ENCODE results near the gene CHD6.

The CHD6 gene

DNA sequence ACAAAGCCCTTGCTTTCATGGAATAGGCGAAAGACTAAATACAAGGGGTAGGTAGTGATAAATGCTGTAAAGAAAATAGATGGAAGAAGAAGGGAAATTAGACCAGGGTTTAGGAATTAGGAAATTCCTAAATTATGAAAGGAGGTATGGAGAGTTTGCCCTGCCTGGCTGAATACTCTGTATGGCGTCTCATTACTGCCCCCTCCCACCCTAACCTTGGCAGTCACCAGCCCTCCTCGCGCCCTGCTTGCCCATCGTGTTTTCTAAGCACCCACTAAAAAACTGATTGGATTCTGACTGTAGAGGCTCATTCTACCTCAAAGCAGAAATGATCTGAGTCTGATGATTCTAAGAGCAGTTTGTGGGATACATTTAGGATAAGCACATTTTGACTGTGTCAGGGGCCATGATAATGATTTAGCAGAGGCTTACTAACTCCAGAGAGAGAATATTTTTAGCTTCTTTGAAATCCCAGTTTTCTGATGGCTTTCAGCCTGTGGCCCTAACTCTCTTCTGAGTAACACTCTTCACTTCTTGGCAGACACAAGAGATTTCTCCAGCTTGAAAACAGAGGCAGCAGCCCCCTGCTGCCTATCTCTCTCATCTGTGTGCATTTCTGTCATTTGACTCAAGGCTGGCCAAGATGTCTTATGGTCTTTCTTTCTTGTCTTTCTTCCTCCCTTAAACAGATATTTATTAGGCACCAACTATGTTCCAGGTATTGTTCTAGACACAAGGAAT, 1.4 kb upstream of the CHD6 start:
- no peak for DNase-seq

- DNase-seq, result no peak
These were observed 682 bp upstream of the CHD6 start for GRCh38 chr20:41618807-41619311.

DNA sequence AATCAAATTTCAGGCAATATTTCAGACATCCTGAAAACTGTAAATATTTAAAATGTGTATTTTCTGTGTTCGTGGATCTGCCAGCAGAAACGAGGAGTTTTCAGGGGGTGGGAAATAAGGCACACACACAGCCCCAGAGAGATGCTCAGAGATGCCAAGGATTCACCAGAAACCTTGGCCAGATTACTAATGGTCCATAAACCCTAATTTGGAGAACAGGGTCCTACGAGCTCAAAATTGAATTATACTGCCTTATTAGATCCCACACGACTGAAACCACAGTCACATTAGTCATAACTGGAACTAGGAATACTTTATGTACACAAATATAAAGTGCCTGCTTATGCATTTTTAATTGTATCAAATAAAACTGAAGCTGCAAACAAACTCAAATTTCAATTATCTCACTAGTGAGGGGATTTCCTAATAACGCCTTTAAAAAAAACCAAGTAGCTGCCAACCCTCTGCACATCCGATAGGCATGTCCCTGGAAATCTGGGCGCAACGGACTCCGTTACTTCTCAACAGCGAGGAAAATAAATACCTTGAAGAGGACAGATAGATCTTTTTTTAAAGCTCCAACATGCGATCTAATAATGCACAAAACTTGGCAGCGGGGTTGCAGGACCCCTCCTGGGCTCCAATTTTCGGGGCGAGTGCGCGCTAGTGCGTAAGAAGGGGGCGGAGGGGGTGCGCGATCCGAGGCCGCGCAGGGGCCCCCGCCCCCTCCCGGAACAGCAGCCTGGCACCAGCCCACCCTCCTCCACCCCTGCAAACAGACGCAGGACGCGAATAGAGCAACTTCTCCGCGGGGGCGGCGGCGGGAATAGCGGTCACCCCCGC, 897 bp downstream of the CHD6 start:
- DNase-seq, result peak; percentile 46

DNA sequence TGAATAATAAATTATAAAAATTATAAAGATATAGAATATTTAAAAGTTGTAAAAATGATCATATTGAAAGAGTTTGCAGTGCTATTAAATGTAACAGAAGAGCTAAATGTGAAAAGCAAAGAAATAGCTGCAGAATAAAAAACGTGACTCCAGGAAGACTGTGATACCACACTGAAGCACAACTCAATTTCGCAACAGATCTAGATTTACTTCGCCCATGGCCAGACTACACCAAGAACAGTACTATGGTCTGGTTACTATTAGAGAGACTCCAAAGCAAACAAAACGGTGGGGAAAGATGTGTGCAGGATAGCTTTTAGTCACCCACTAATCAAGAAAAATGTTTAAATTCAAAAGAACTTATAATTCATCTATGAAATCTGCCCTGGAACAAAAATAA, 1.9 kb downstream of the CHD6 start:
- no peak for DNase-seq

- DNase-seq, result no peak
These were observed 2.5 kb downstream of the CHD6 start for GRCh38 chr20:41615676-41616075.

GRCh38 chr20:41615110-41615509, 3.1 kb downstream of the CHD6 start:
- no peak for DNase-seq

- DNase-seq, result no peak
These were observed 4.9 kb downstream of the CHD6 start for GRCh38 chr20:41613321-41613720.

DNA sequence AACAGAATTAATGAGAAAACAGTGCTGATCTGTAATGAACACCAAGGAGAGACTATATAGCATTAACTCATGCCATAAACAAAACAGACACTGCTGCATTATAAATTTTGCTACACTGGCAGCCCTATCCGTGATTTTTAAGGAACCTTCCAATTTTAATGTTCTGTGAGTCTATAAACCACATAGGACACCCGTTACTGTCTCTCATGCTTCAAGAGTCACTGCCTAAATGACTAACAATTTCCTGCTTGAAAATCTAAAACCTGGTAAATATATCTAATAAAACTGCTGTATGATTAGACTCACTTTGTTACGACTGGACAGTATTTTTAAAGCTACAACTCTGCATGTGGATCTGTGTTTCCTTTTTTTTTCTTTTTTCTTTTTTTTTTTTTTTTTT, 8.7 kb downstream of the CHD6 start:
- no peak for DNase-seq

- no peak for DNase-seq
These were observed 9.6 kb downstream of the CHD6 start for GRCh38 chr20:41608606-41609005.

- DNase-seq, result no peak
These were observed 10.4 kb downstream of the CHD6 start for GRCh38 chr20:41607791-41608190.

- no peak for DNase-seq
These were observed 14.2 kb downstream of the CHD6 start for GRCh38 chr20:41604002-41604401.

GRCh38 chr20:41601742-41602141, 16.4 kb downstream of the CHD6 start:
- DNase-seq, result no peak

- no peak for DNase-seq
These were observed 17.1 kb downstream of the CHD6 start for GRCh38 chr20:41600926-41601631.

GRCh38 chr20:41599699-41600104, 18.5 kb downstream of the CHD6 start:
- DNase-seq, result no peak

GRCh38 chr20:41598719-41599118, 19.5 kb downstream of the CHD6 start:
- DNase-seq, result no peak

DNA sequence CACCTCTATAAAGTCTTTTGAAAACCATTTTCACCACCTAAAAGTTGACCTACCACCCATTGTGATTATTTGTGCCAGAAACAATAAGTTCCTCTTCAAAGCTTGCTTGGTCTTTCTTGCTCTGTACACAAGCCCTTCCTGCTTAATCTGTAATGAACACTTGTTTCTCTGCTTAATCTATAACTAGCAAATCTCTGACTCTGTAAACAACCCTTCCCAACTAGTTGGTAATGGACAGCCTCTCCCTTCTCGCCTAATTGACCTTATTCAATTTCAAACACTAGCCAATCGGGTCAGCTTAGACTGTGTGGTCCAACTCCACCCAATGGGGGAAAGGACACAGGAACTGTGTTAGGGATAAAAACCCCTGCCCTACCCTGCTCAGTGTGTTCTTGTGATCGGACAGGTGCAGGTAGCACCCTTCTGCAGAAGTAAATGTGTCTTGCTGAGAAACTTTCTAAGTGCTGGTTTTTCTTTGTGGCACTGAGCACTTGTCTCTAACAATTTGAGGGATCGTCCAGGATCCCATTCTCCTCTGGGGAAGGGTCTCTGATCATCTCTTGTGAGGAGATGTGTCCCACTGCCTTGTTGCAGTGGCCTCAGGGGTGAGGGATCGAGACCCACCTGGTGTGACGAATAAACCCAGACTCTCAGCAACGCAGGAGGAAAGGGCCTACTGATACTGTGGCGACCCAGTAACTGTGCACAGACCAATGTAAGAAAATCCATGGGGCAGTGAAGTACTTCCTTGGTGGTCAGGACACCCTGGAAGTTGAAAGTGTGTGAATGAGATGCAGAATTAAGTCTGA, 23.5 kb downstream of the CHD6 start:
- no peak for DNase-seq

DNA sequence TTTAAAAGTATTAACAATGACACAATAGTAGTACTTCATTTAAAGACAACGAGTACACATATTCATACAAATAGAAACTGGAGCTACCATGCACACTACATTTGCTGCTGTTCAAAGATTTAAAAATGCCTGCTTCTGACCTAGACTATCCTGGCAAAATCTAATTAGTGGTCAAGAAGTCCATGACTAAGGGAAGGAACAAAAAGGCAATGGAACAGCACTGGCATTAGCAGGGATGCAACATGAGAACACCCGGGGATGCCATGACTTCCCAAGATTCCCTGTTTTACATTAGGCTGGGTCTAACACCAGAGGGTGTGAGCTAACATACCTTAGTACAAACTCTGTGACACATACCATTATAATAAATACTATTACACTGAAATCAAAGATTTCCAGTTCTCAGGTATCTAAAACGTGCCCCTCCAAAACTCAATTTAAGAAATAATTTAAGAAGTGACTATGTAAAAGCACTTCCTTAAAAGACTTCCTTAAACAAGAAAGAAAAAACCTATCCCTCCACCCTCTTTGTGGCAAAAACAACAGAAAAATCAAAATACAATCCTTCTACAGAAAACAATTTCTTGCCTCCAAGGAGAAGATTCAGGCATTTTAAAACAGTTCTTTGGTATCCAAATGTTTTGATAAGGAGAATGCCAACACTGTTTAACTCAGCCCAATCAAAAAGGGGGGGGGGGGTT, 25.5 kb downstream of the CHD6 start:
- DNase-seq, result no peak

- no peak for DNase-seq
These were observed 30.2 kb downstream of the CHD6 start for GRCh38 chr20:41587956-41588355.

GRCh38 chr20:41587523-41587922, 30.7 kb downstream of the CHD6 start:
- DNase-seq, result no peak

GRCh38 chr20:41586772-41587171, 31.4 kb downstream of the CHD6 start:
- DNase-seq, result no peak

GRCh38 chr20:41580350-41580749, 37.8 kb downstream of the CHD6 start:
- no peak for DNase-seq
